ENCODE measurements around the gene CBFA2T2.
"Not testable (repeated sequence)": the region's sequence is repeated elsewhere in the genome, so short reads cannot be mapped to it uniquely, and the experiment has no call there.

The CBFA2T2 gene

GRCh38 chr20:33549229-33549999 is 59.5 kb downstream of the CBFA2T2 start:
- no peak for DNase-seq (ENCODE audit: low spot score)

GRCh38 chr20:33551778-33552177 is 61.9 kb downstream of the CBFA2T2 start:
- DNase-seq (ENCODE audit: low spot score), result no peak

GRCh38 chr20:33552519-33552918 is 62.6 kb downstream of the CBFA2T2 start:
- DNase-seq (ENCODE audit: low spot score), result no peak

GRCh38 chr20:33553516-33553915 is 63.6 kb downstream of the CBFA2T2 start:
- no peak for DNase-seq (ENCODE audit: low spot score)

- DNase-seq (ENCODE audit: low spot score), result peak; percentile 73
Measured at GRCh38 chr20:33554914-33555420, 65.1 kb downstream of the CBFA2T2 start.

- no peak for DNase-seq (ENCODE audit: low spot score)
Measured at GRCh38 chr20:33555755-33556154, 65.9 kb downstream of the CBFA2T2 start.

- no peak for DNase-seq (ENCODE audit: low spot score)
Measured at GRCh38 chr20:33556246-33556645, 66.3 kb downstream of the CBFA2T2 start.

GRCh38 chr20:33558348-33559144 is 68.7 kb downstream of the CBFA2T2 start:
- no peak for DNase-seq (ENCODE audit: low spot score)

- DNase-seq (ENCODE audit: low spot score), result no peak
Measured at GRCh38 chr20:33559212-33559611, 69.3 kb downstream of the CBFA2T2 start.

- no peak for DNase-seq (ENCODE audit: low spot score)
Measured at GRCh38 chr20:33560026-33560425, 70.1 kb downstream of the CBFA2T2 start.

- not testable (repeated sequence) for DNase-seq (ENCODE audit: low spot score)
Measured at GRCh38 chr20:33561053-33561452, 71.2 kb downstream of the CBFA2T2 start.

- DNase-seq (ENCODE audit: low spot score), result peak; percentile 86
Measured at GRCh38 chr20:33561692-33562601, 72.1 kb downstream of the CBFA2T2 start.

GRCh38 chr20:33563788-33564187 is 73.9 kb downstream of the CBFA2T2 start:
- DNase-seq (ENCODE audit: low spot score), result no peak

GRCh38 chr20:33566781-33567603 is 77.1 kb downstream of the CBFA2T2 start:
- no peak for DNase-seq (ENCODE audit: low spot score)

GRCh38 chr20:33567949-33568348 is 78.1 kb downstream of the CBFA2T2 start:
- DNase-seq (ENCODE audit: low spot score), result no peak

- no peak for DNase-seq (ENCODE audit: low spot score)
Measured at GRCh38 chr20:33568378-33568777, 78.5 kb downstream of the CBFA2T2 start.

GRCh38 chr20:33568868-33569801 is 79.2 kb downstream of the CBFA2T2 start:
- DNase-seq (ENCODE audit: low spot score), result peak; percentile 16

- no peak for DNase-seq (ENCODE audit: low spot score)
Measured at GRCh38 chr20:33569802-33570391, 80.0 kb downstream of the CBFA2T2 start.

GRCh38 chr20:33570743-33571142 is 80.8 kb downstream of the CBFA2T2 start:
- no peak for DNase-seq (ENCODE audit: low spot score)

GRCh38 chr20:33573268-33573667 is 83.4 kb downstream of the CBFA2T2 start:
- not testable (repeated sequence) for DNase-seq (ENCODE audit: low spot score)
